Stimulated activated CD4-positive, alpha-beta T cell treated with anti-CD3 and anti-CD28 coated beads, Interleukin-4, amount 100 ng/mL, for 4 hours (primary cell): ENCODE results near the gene HDAC5.
"Not testable (repeated sequence)": the region's sequence is repeated elsewhere in the genome, so short reads cannot be mapped to it uniquely, and the experiment has no call there.

ENCODE experiments used
- DNase-seq, 2 experiments: peaks; one replicate each; pipeline ENCODE4 v3.0.0-alpha.2; 2020

HDAC5 gene

GRCh38 chr17:44132275-44132821 is 8.9 kb upstream of the HDAC5 start:
- DNase-seq: no peak

- not testable (repeated sequence) for DNase-seq
Observed at GRCh38 chr17:44131372-44131771, 7.9 kb upstream of the HDAC5 start.

GRCh38 chr17:44130693-44131349 is 7.4 kb upstream of the HDAC5 start:
- no peak for DNase-seq

- DNase-seq: no peak
Observed at GRCh38 chr17:44128383-44128782, 4.9 kb upstream of the HDAC5 start.

GRCh38 chr17:44124118-44124438 is 637 bp upstream of the HDAC5 start:
- DNase-seq: no peak

GRCh38 chr17:44122816-44123355 is 555 bp downstream of the HDAC5 start:
- DNase-seq: peak; percentile 10 to 14

- DNase-seq: no peak
Observed at GRCh38 chr17:44121997-44122815, 1.2 kb downstream of the HDAC5 start.

- no peak for DNase-seq
Observed at GRCh38 chr17:44120851-44121605, 2.4 kb downstream of the HDAC5 start.

- DNase-seq: not testable (repeated sequence)
Observed at GRCh38 chr17:44120281-44120680, 3.2 kb downstream of the HDAC5 start.

GRCh38 chr17:44119798-44120197 is 3.6 kb downstream of the HDAC5 start:
- DNase-seq: no peak

GRCh38 chr17:44119062-44119461 is 4.4 kb downstream of the HDAC5 start:
- DNase-seq: no peak

- no peak for DNase-seq
Observed at GRCh38 chr17:44118427-44119050, 4.9 kb downstream of the HDAC5 start.

GRCh38 chr17:44117351-44117750 is 6.1 kb downstream of the HDAC5 start:
- DNase-seq: no peak

GRCh38 chr17:44115585-44116415 is 7.6 kb downstream of the HDAC5 start:
- no peak for DNase-seq

- DNase-seq: no peak
Observed at GRCh38 chr17:44113868-44114840, 9.3 kb downstream of the HDAC5 start.

- no peak for DNase-seq
Observed at GRCh38 chr17:44113382-44113781, 10.1 kb downstream of the HDAC5 start.

GRCh38 chr17:44112284-44113280 is 10.9 kb downstream of the HDAC5 start:
- DNase-seq: no peak

- DNase-seq: no peak
Observed at GRCh38 chr17:44111777-44112176, 11.7 kb downstream of the HDAC5 start.
